K562 (cell line): ENCODE results near the gene TSPAN14. TPM values are rescaled to one million over a fixed set of nuclear protein-coding genes. Genes with fewer than 3 reads are reported as not detected.

Source experiments
- CBX1 ChIP-seq: sonication (generic); IDR thresholded peaks from 2 replicates; pipeline ENCODE4 v1.6.1; 2016; ENCODE audit warnings: antibody characterized with exemption, low read depth, mild to moderate bottlenecking
- CBX8 ChIP-seq: fragments of 200-600 bp; sonication (generic); IDR thresholded peaks from 2 replicates; pipeline ENCODE4 v1.6.1; 2012; ENCODE audit warnings: borderline replicate concordance, mixed run types, low read depth, mild to moderate bottlenecking, moderate library complexity, mixed read lengths, low read length, control low read depth, inconsistent platforms; ENCODE audit not compliant: poor library complexity, severe bottlenecking; ENCODE audit errors: extremely low read depth
- HDAC1 ChIP-seq, 2 experiments: fragments of 450-650 bp; IDR thresholded peaks; 2 replicates each; pipeline ENCODE4 v1.6.1; 2016 to 2017; ENCODE audit warnings: inconsistent platforms in 1 of 2, mild to moderate bottlenecking in 1 of 2, moderate library complexity in 1 of 2
- HMGN3 ChIP-seq: IDR thresholded peaks from 2 replicates; pipeline ENCODE4 v1.6.1; 2011; ENCODE audit warnings: borderline replicate concordance, low read depth, mild to moderate bottlenecking, mixed read lengths, low read length; ENCODE audit not compliant: insufficient read length; ENCODE audit errors: extremely low read depth
- HOXB6 ChIP-seq: fragments of 250-450 bp; sonication (Bioruptor Pico); IDR thresholded peaks from 2 replicates; pipeline ENCODE4 v1.5.1; 2022; ENCODE audit warnings: mild to moderate bottlenecking, borderline replicate concordance
- KAT7 ChIP-seq: sonication (generic); formaldehyde crosslinking; IDR thresholded peaks from 2 replicates; pipeline ENCODE4 v1.8.0; 2022; ENCODE audit warnings: missing genetic modification reagents, mild to moderate bottlenecking, borderline replicate concordance
- KLF13 ChIP-seq: fragments of 450-650 bp; IDR thresholded peaks from 2 replicates; pipeline ENCODE4 v1.6.1; 2016; ENCODE audit warnings: missing genetic modification characterization, low read depth, mild to moderate bottlenecking, missing compliant biosample characterization, moderate library complexity, borderline replicate concordance
- MIER1 ChIP-seq: fragments of 450-650 bp; IDR thresholded peaks from 2 replicates; pipeline ENCODE4 v1.6.1; 2016; ENCODE audit warnings: antibody characterized with exemption, mild to moderate bottlenecking, low read depth
- NFE2 ChIP-seq: IDR thresholded peaks from 2 replicates; pipeline ENCODE4 v1.6.1; 2014; ENCODE audit warnings: antibody characterized with exemption, low read depth
- PHB2 ChIP-seq: fragments of 450-650 bp; IDR thresholded peaks from 2 replicates; pipeline ENCODE4 v1.6.1; 2017; ENCODE audit warnings: low read depth
- PHTF2 ChIP-seq: fragments of 250-450 bp; sonication (Bioruptor Pico); IDR thresholded peaks from 2 replicates; pipeline ENCODE4 v1.5.0; 2021; ENCODE audit warnings: mild to moderate bottlenecking
- RBM14 ChIP-seq: fragments of 200-400 bp; formaldehyde crosslinking; IDR thresholded peaks from 2 replicates; pipeline ENCODE4 v1.6.1; 2018; ENCODE audit warnings: low read depth, mild to moderate bottlenecking, low read length, moderate library complexity, borderline replicate concordance; ENCODE audit not compliant: insufficient read depth
- RBM39 ChIP-seq: fragments of 200-400 bp; formaldehyde crosslinking; optimal IDR thresholded peaks from 2 replicates; pipeline ENCODE3; 2018; ENCODE audit warnings: low read depth, low read length
- RNF2 ChIP-seq: sonication (generic); IDR thresholded peaks from 2 replicates; pipeline ENCODE4 v1.6.1; 2016
- SIN3B ChIP-seq: fragments of 450-650 bp; IDR thresholded peaks from 2 replicates; pipeline ENCODE4 v1.6.1; 2017; ENCODE audit warnings: low read depth, mild to moderate bottlenecking, moderate library complexity
- SREBF2 ChIP-seq: sonication (generic); formaldehyde crosslinking; IDR thresholded peaks from 2 replicates; pipeline ENCODE4 v1.4.0; 2020; ENCODE audit warnings: mild to moderate bottlenecking, missing genetic modification reagents
- TFAM ChIP-seq: fragments of 250-450 bp; sonication (Bioruptor Pico); conservative IDR thresholded peaks from 2 replicates; pipeline ENCODE4 v1.5.0; 2021; ENCODE audit warnings: mild to moderate bottlenecking, moderate library complexity
- ZEB2 ChIP-seq: fragments of 450-650 bp; IDR thresholded peaks from 2 replicates; pipeline ENCODE4 v1.6.1; 2016
- ZNF3 ChIP-seq: fragments of 250-450 bp; sonication (Bioruptor Pico); IDR thresholded peaks from 2 replicates; pipeline ENCODE4 v1.5.0; 2021; ENCODE audit warnings: mild to moderate bottlenecking, moderate library complexity
- ZZZ3 ChIP-seq: fragments of 450-650 bp; IDR thresholded peaks from 2 replicates; pipeline ENCODE4 v1.6.1; 2016; ENCODE audit warnings: antibody characterized with exemption, mild to moderate bottlenecking, moderate library complexity
- polyA plus RNA-seq, 8 experiments: library from polyadenylated mRNA; depleted of rRNA in 4 of 8; stranded (reverse) in 5 of 8; unstranded in 3 of 8; fragments of >200 nt; fragmentation: Nextera tagmentation in 2 of 8; fragmentation: Illumina TruSeq in 1 of 8; extraction: Ambion mirVana in 2 of 8; extraction: Trizol in 1 of 8; gene quantifications; 2 replicates each; pipeline versions ENCODE4 v1.2.1 to v1.2.3, GENCODE V29; 2011 to 2014; ENCODE audit warnings: inconsistent platforms in 1 of 8, missing spikeins in 1 of 8
- total RNA-seq, 7 experiments: library from RNA; depleted of rRNA in 6 of 7; stranded (reverse); fragments of >200 nt in 6 of 7; fragmentation: Illumina TruSeq in 2 of 7; extraction: Trizol in 2 of 7; gene quantifications; 2 replicates each; pipeline versions ENCODE4 v1.2.1 to v1.2.3, GENCODE V29; 2011 to 2021; ENCODE audit warnings: low replicate concordance in 1 of 7
- TF ChIP-seq, protein P1 (sequence below): fragments of 450-650 bp; IDR thresholded peaks from 2 replicates; pipeline ENCODE4 v1.6.1; 2017; ENCODE audit warnings: antibody characterized with exemption, mild to moderate bottlenecking
- TF ChIP-seq, protein P2 (sequence below): fragments of 250-450 bp; sonication (Bioruptor Pico); IDR thresholded peaks from 2 replicates; pipeline ENCODE4 v1.5.0; 2021
- TF ChIP-seq, protein P3 (sequence below), 2 experiments: fragments of 450-650 bp in 1 of 2; sonication (generic) in 1 of 2; formaldehyde crosslinking; conservative IDR thresholded peaks; 2 replicates each; pipeline versions ENCODE4 v1.4.0 to v1.8.1; 2020 to 2022; ENCODE audit warnings: mild to moderate bottlenecking in 1 of 2, missing genetic modification reagents in 1 of 2

The TSPAN14 gene
- total and polyA plus RNA-seq, 9 of the 15 experiments (the other 6 are each of a cell fraction or from before 2014, with no cell fraction given), result 5.8 to 92.9 (median 23.3) TPM

DNA sequence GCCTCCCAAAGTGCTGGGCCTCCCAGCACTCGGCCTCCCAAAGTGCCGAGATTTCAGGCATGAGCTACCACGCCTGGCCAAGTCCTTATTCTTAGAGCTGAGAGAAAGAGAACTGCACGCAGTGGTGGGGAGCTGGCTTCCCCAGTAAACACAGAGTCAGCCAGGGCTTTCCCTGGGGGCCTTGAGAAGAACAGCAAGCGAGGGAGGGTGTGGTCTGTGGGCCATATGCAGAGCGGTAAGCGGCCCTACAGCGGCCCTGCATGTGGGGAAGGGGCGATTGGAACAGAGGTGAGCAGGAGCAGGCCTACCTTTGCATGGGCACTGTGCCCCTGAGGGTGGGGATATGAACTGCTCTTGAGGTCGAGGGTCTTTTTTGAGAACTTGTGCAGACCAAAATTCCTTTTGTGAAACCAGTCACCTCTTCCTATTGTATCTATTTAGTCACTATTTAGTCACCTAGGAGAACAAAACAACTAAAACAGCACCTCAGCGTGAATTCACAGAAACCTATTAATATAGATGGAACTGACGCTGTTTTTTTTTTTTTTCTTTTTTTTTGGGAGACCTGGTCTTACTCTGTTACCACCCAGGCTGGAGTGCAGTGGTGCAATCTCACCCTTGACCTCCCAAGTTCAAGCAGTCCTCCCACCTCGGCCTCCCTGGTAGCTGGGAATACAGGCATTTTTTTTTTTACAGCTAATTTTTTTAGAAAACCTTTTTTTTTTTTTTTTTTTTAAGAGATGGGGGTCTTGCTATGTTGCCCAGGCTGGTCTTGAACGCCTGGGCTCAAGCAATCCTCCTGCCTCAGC is 46.7 kb downstream of the TSPAN14 start (continued):
- TF ChIP-seq, protein P1, sequence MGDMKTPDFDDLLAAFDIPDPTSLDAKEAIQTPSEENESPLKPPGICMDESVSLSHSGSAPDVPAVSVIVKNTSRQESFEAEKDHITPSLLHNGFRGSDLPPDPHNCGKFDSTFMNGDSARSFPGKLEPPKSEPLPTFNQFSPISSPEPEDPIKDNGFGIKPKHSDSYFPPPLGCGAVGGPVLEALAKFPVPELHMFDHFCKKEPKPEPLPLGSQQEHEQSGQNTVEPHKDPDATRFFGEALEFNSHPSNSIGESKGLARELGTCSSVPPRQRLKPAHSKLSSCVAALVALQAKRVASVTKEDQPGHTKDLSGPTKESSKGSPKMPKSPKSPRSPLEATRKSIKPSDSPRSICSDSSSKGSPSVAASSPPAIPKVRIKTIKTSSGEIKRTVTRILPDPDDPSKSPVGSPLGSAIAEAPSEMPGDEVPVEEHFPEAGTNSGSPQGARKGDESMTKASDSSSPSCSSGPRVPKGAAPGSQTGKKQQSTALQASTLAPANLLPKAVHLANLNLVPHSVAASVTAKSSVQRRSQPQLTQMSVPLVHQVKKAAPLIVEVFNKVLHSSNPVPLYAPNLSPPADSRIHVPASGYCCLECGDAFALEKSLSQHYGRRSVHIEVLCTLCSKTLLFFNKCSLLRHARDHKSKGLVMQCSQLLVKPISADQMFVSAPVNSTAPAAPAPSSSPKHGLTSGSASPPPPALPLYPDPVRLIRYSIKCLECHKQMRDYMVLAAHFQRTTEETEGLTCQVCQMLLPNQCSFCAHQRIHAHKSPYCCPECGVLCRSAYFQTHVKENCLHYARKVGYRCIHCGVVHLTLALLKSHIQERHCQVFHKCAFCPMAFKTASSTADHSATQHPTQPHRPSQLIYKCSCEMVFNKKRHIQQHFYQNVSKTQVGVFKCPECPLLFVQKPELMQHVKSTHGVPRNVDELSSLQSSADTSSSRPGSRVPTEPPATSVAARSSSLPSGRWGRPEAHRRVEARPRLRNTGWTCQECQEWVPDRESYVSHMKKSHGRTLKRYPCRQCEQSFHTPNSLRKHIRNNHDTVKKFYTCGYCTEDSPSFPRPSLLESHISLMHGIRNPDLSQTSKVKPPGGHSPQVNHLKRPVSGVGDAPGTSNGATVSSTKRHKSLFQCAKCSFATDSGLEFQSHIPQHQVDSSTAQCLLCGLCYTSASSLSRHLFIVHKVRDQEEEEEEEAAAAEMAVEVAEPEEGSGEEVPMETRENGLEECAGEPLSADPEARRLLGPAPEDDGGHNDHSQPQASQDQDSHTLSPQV, result peak; percentile 23
- TF ChIP-seq SREBF2 (CRISPR knock-in tag) (no peak), ZZZ3 (no peak), RBM14 (no peak), NFE2 (no peak), SIN3B (no peak), KAT7 (no peak), CBX1 (no peak), HDAC1 (IDR thresholded peaks at IDR 0.05) (no peak), KLF13 (no peak), RBM39 (no peak), MIER1 (peak; percentile 16; the same call in 1 of the 2 replicates), RNF2 (no peak), PHB2 (no peak), HMGN3 (no peak), PHTF2 (no peak), ZNF3 (no peak), ZEB2 (no peak), CBX8 (no peak), HOXB6 (no peak), TFAM (no peak)
- TF ChIP-seq, protein P2, sequence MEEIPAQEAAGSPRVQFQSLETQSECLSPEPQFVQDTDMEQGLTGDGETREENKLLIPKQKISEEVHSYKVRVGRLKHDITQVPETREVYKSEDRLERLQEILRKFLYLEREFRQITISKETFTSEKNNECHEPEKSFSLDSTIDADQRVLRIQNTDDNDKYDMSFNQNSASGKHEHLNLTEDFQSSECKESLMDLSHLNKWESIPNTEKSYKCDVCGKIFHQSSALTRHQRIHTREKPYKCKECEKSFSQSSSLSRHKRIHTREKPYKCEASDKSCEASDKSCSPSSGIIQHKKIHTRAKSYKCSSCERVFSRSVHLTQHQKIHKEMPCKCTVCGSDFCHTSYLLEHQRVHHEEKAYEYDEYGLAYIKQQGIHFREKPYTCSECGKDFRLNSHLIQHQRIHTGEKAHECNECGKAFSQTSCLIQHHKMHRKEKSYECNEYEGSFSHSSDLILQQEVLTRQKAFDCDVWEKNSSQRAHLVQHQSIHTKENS (CRISPR knock-in tag), result no peak
- TF ChIP-seq, protein P3, sequence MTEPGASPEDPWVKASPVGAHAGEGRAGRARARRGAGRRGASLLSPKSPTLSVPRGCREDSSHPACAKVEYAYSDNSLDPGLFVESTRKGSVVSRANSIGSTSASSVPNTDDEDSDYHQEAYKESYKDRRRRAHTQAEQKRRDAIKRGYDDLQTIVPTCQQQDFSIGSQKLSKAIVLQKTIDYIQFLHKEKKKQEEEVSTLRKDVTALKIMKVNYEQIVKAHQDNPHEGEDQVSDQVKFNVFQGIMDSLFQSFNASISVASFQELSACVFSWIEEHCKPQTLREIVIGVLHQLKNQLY (CRISPR knock-in tag; conservative IDR thresholded peaks at IDR 0.05), result no peak
